Osteoblast (primary cell): ENCODE measurements around the gene GBX1. TPM values are rescaled to one million over a fixed set of nuclear protein-coding genes. Genes with fewer than 3 reads are reported as not detected.

Experiments used
- DNase-seq: peaks from one replicate; pipeline ENCODE4 v3.0.0; 2011; ENCODE audit warnings: low spot score, mixed read lengths; ENCODE audit not compliant: insufficient read length; ENCODE audit errors: missing footprints
- H2AFZ ChIP-seq: 2 replicates; pipeline ENCODE4 v1.6.0; 2011; ENCODE audit warnings: mild to moderate bottlenecking, low read length
- H3K27ac ChIP-seq: 2 replicates; pipeline ENCODE4 v1.5.1; 2011; ENCODE audit warnings: mild to moderate bottlenecking, low read depth, low read length, moderate library complexity
- H3K27me3 ChIP-seq: 2 replicates; pipeline ENCODE4 v1.6.0; 2012; ENCODE audit warnings: mild to moderate bottlenecking, control low read depth, inconsistent platforms, low read length, moderate library complexity; ENCODE audit not compliant: insufficient read depth
- H3K36me3 ChIP-seq: 2 replicates; pipeline ENCODE4 v1.5.1; 2011; ENCODE audit warnings: mild to moderate bottlenecking, low read length, control low read depth, moderate library complexity; ENCODE audit not compliant: insufficient read depth
- H3K4me1 ChIP-seq: 2 replicates; pipeline ENCODE4 v1.5.1; 2011; ENCODE audit warnings: mild to moderate bottlenecking, low read length, control low read depth, moderate library complexity; ENCODE audit not compliant: insufficient read depth
- H3K4me2 ChIP-seq: 2 replicates; pipeline ENCODE4 v1.6.0; 2011; ENCODE audit warnings: mild to moderate bottlenecking, low read length; ENCODE audit not compliant: insufficient read depth
- H3K4me3 ChIP-seq: fragments of 200-600 bp; sonication (generic); 3 replicates; pipeline ENCODE4 v1.5.1; 2012; ENCODE audit warnings: mild to moderate bottlenecking, low read length, inconsistent platforms; ENCODE audit not compliant: insufficient read depth
- H3K79me2 ChIP-seq: 2 replicates; pipeline ENCODE4 v1.6.0; 2012; ENCODE audit warnings: mild to moderate bottlenecking, low read length, control low read depth, inconsistent platforms; ENCODE audit not compliant: insufficient read depth
- H3K9me3 ChIP-seq: 2 replicates; pipeline ENCODE4 v1.5.1; 2011; ENCODE audit warnings: low read depth, low read length, control low read depth
- H4K20me1 ChIP-seq: 2 replicates; pipeline ENCODE4 v1.6.0; 2012; ENCODE audit warnings: mild to moderate bottlenecking, low read length, control low read depth; ENCODE audit not compliant: insufficient read depth
- total RNA-seq: library from RNA; depleted of rRNA; stranded (reverse); fragments of >200 nt; gene quantifications from 2 replicates; pipeline ENCODE4 v1.2.3, GENCODE V29; 2012
- TF ChIP-seq, protein P1 (sequence below): IDR thresholded peaks from 2 replicates; pipeline ENCODE4 v1.5.1; 2011; ENCODE audit warnings: mild to moderate bottlenecking, low read depth, low read length, moderate library complexity; ENCODE audit errors: extremely low read depth

GBX1 gene
- total RNA-seq, 1 donor: not detected

DNA sequence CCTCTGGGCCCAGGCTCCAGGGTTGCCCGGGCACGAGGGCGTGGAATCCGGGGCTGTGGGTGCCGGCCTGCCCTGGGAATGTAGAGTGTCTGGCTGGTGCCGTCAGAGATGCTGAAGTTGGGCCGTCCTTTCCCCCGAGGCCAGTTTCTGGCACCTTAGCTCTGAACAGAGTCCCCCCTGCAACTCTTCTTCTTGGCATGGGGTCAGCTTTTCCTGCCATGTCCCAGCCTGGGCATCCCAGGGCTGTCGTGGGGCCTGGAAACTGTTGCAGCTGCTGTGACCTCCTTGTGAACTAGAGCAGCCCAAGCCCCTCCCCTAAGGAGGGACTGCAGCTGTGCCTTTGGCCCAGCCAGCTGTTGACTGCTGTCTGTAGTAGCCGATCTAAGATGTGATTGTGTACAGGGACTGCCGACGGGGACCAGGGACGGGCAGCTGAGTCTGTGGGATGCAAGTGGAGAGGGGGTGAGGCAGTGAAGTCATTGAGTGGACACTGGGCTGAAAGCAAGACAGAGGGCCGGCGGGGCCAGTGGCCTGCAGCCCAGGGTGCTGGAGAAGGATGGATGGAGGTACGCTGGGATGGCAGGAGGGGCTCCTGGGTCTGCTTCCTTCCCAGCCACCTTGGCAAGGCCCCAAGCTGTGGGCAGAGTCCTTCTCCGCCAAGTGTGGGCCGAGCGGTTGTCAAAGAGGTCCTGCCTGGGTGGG, 35.8 kb downstream of the GBX1 start:
- Histone ChIP-seq H3K4me2 (no peak overlapping the region), H3K4me3 (no peak overlapping the region), H3K36me3 (peaks cover 38% of the 10 kb centered on the region), H3K27ac (no peak overlapping the region), H3K4me1 (no peaks in the 10 kb centered on the region), H3K79me2 (no peaks in the 10 kb centered on the region), H3K9me3 (no peaks in the 10 kb centered on the region), H2AFZ (no peak overlapping the region), H4K20me1 (peaks cover 21% of the 10 kb centered on the region), H3K27me3 (no peaks in the 10 kb centered on the region)
- TF ChIP-seq, protein P1, sequence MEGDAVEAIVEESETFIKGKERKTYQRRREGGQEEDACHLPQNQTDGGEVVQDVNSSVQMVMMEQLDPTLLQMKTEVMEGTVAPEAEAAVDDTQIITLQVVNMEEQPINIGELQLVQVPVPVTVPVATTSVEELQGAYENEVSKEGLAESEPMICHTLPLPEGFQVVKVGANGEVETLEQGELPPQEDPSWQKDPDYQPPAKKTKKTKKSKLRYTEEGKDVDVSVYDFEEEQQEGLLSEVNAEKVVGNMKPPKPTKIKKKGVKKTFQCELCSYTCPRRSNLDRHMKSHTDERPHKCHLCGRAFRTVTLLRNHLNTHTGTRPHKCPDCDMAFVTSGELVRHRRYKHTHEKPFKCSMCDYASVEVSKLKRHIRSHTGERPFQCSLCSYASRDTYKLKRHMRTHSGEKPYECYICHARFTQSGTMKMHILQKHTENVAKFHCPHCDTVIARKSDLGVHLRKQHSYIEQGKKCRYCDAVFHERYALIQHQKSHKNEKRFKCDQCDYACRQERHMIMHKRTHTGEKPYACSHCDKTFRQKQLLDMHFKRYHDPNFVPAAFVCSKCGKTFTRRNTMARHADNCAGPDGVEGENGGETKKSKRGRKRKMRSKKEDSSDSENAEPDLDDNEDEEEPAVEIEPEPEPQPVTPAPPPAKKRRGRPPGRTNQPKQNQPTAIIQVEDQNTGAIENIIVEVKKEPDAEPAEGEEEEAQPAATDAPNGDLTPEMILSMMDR: no peak
- DNase-seq: peak; percentile 79

GRCh38 chr7:151131224-151131591, 36.3 kb downstream of the GBX1 start:
- Histone ChIP-seq H3K4me1 (no peaks in the 10 kb centered on the region), H3K4me3 (no peak overlapping the region), H4K20me1 (peaks cover 21% of the 10 kb centered on the region), H3K79me2 (no peaks in the 10 kb centered on the region), H3K27ac (no peak overlapping the region), H3K4me2 (no peak overlapping the region), H3K9me3 (no peaks in the 10 kb centered on the region), H3K27me3 (no peaks in the 10 kb centered on the region), H2AFZ (no peak overlapping the region), H3K36me3 (peaks cover 33% of the 10 kb centered on the region)
- TF ChIP-seq, protein P1: no peak
- DNase-seq: peak; percentile 77

DNA sequence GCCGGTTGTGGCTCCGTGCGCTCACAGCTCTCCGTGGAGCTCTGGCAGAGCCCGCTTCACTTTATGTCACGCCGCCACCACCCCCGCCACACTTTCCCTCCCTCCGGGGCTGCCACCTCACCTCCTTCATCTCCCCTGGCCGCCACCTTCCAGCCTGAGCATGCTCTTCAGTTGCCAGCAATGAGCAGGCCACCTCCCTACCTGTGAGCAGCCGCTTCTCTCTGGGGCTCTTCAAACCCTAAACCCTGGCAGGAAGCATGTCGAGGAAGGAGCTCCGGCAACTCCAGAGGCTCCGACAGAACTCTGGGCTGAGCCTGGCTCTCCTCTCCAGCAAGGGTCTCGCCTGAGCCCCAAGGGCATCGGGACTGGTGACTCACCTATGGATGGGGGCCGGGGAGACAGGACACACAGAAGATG, 36.7 kb downstream of the GBX1 start:
- peaks cover 21% of the 10 kb centered on the region for H4K20me1 ChIP-seq
- no peaks in the 10 kb centered on the region for H3K9me3 ChIP-seq
- H3K4me1 ChIP-seq: no peaks in the 10 kb centered on the region
- TF ChIP-seq, protein P1: no peak
- H3K27me3 ChIP-seq: no peaks in the 10 kb centered on the region
- H3K4me3 ChIP-seq: no peak overlapping the region
- H3K79me2 ChIP-seq: no peaks in the 10 kb centered on the region
- peaks cover 31% of the 10 kb centered on the region for H3K36me3 ChIP-seq
- DNase-seq: peak; percentile 73
- H3K4me2 ChIP-seq: no peak overlapping the region
- H2AFZ ChIP-seq: no peak overlapping the region
- no peak overlapping the region for H3K27ac ChIP-seq

GRCh38 chr7:151129960-151130591, 37.4 kb downstream of the GBX1 start:
- H4K20me1 ChIP-seq: peaks cover 23% of the 10 kb centered on the region
- no peak overlapping the region for H3K4me3 ChIP-seq
- TF ChIP-seq, protein P1: no peak
- H3K4me2 ChIP-seq: no peak overlapping the region
- no peaks in the 10 kb centered on the region for H3K4me1 ChIP-seq
- H3K79me2 ChIP-seq: no peaks in the 10 kb centered on the region
- peaks cover 24% of the 10 kb centered on the region for H3K36me3 ChIP-seq
- DNase-seq: peak; percentile 80
- no peaks in the 10 kb centered on the region for H3K9me3 ChIP-seq
- no peak overlapping the region for H2AFZ ChIP-seq
- no peaks in the 10 kb centered on the region for H3K27me3 ChIP-seq
- H3K27ac ChIP-seq: no peak overlapping the region
